ENCODE data around the gene ABCA3. TPM values are rescaled to one million over a fixed set of nuclear protein-coding genes. Genes with fewer than 3 reads are reported as not detected.
A peak's percentile ranks its signal among the peaks of the same experiment; 100 is the strongest.

ABCA3 gene
- total and polyA plus RNA-seq, 7 experiments from 2014 or later: 1.7 to 10.0 (median 7.4) TPM

GRCh38 chr16:2231016-2231931 is 109.3 kb downstream of the ABCA3 start:
- H3K36me3 ChIP-seq (ENCODE audit: control insufficient read depth in 2 of 3, insufficient read depth in 3 of 3, low read length in 3 of 3): peaks cover 0 to 90% (median 15%) of the 10 kb centered on the region in 3 experiments
- CTCF ChIA-PET: interaction anchor here (0.6 to 0.8 kb wide), 2 partner anchors 16 to 35 kb away, joined by 3 read pairs; no protein-coding TSS in a partner anchor

GRCh38 chr16:2230376-2230775 is 110.2 kb downstream of the ABCA3 start:
- Mint-ChIP-seq H3K4me1 (peaks cover 0 to 17% (median 9%) of the 10 kb centered on the region in 7 donors), H3K9me3 (no peaks in the 10 kb centered on the region), H3K4me3 (no peak overlapping the region), H3K27me3 (no peaks in the 10 kb centered on the region), H3K27ac (no peak overlapping the region), H3K36me3 (peaks cover 0 to 28% (median 5%) of the 10 kb centered on the region in 5 donors)
- ChIA-PET POLR2A (interaction anchor here (1.3 kb wide), 1 partner anchor 20 kb away, joined by 4 read pairs; no protein-coding TSS in a partner anchor), CTCF (interaction anchor here (0.6 kb wide), 1 partner anchor 34 kb away, joined by 3 read pairs; no protein-coding TSS in a partner anchor)
- no peak overlapping the region for H3K27ac ChIP-seq (ENCODE audit: low read depth, low read length)
- ATAC-seq (no peak), DNase-seq (no peak)
- intact Hi-C loops (cut with micrococcal nuclease): no loop called here
- H3K27me3 ChIP-seq (ENCODE audit: control insufficient read depth in 2 of 2, insufficient read depth in 2 of 2, low read length in 2 of 2): no peaks in the 10 kb centered on the region
- no peak overlapping the region for H3K4me3 ChIP-seq (ENCODE audit: low read length)
- H3K36me3 ChIP-seq (ENCODE audit: control insufficient read depth in 2 of 3, insufficient read depth in 3 of 3, low read length in 3 of 3): peaks cover 0 to 87% (median 15%) of the 10 kb centered on the region in 3 experiments
- H3K4me1 ChIP-seq (ENCODE audit: control insufficient read depth in 2 of 2, insufficient read depth in 2 of 2, low read length in 2 of 2): no peaks in the 10 kb centered on the region
- no peaks in the 10 kb centered on the region for H3K9me3 ChIP-seq (ENCODE audit: control insufficient read depth in 2 of 3, low read length in 3 of 3)

More at GRCh38 chr16:2231016-2231931, 109.3 kb downstream of the ABCA3 start:
- H3K4me1 Mint-ChIP-seq: peaks cover 0 to 14% (median 4%) of the 10 kb centered on the region in 7 donors
- DNase-seq (no peak), ATAC-seq (no peak)
- no peak overlapping the region for H3K4me3 Mint-ChIP-seq
- H3K27ac ChIP-seq (ENCODE audit: low read depth, low read length): no peak overlapping the region
- H3K36me3 Mint-ChIP-seq: peaks cover 0 to 33% (median 7%) of the 10 kb centered on the region in 5 donors
- H3K4me1 ChIP-seq (ENCODE audit: control insufficient read depth in 2 of 2, insufficient read depth in 2 of 2, low read length in 2 of 2): no peaks in the 10 kb centered on the region
- intact Hi-C loops (cut with micrococcal nuclease): no loop called here
- H3K27me3 ChIP-seq (ENCODE audit: control insufficient read depth in 2 of 2, insufficient read depth in 2 of 2, low read length in 2 of 2): no peaks in the 10 kb centered on the region
- no peaks in the 10 kb centered on the region for H3K9me3 Mint-ChIP-seq
- no peak overlapping the region for H3K4me3 ChIP-seq (ENCODE audit: low read length)
- H3K27ac Mint-ChIP-seq: no peak overlapping the region
- H3K9me3 ChIP-seq (ENCODE audit: control insufficient read depth in 2 of 3, low read length in 3 of 3): no peaks in the 10 kb centered on the region
- POLR2A ChIA-PET: interaction anchor here (1.3 kb wide), 1 partner anchor 19 kb away, joined by 4 read pairs; no protein-coding TSS in a partner anchor
- no peaks in the 10 kb centered on the region for H3K27me3 Mint-ChIP-seq

- Mint-ChIP-seq H3K4me1 (peaks cover 0 to 17% (median 12%) of the 10 kb centered on the region in 7 donors), H3K27ac (peak overlapping the region in 1 of 9 donors; percentile 41), H3K4me3 (no peak overlapping the region), H3K9me3 (no peaks in the 10 kb centered on the region), H3K36me3 (peaks cover 0 to 26% (median 3%) of the 10 kb centered on the region in 5 donors), H3K27me3 (no peaks in the 10 kb centered on the region)
- Histone ChIP-seq H3K4me3 (ENCODE audit: low read length) (no peak overlapping the region), H3K4me1 (ENCODE audit: control insufficient read depth in 2 of 2, insufficient read depth in 2 of 2, low read length in 2 of 2) (peaks cover under 1 to 2% of the 10 kb centered on the region in 2 donors), H3K27ac (ENCODE audit: low read depth, low read length) (no peak overlapping the region), H3K9me3 (ENCODE audit: control insufficient read depth in 2 of 3, low read length in 3 of 3) (no peaks in the 10 kb centered on the region), H3K27me3 (ENCODE audit: control insufficient read depth in 2 of 2, insufficient read depth in 2 of 2, low read length in 2 of 2) (no peaks in the 10 kb centered on the region), H3K36me3 (ENCODE audit: control insufficient read depth in 2 of 3, insufficient read depth in 3 of 3, low read length in 3 of 3) (peaks cover 0 to 81% (median 15%) of the 10 kb centered on the region in 3 experiments)
- ChIA-PET POLR2A (no interaction called here), CTCF (no interaction called here)
- DNase-seq (no peak), ATAC-seq (no peak)
- intact Hi-C loops (cut with micrococcal nuclease): loop anchor here (10.0 kb wide), 2 partner anchors 235 to 285 kb away; partner anchors contain the start of gene ATP6V0C (in 1 of the 2)
Measured at GRCh38 chr16:2229632-2230250, 110.8 kb downstream of the ABCA3 start.

GRCh38 chr16:2229091-2229490 is 111.4 kb downstream of the ABCA3 start:
- Histone ChIP-seq H3K9me3 (ENCODE audit: control insufficient read depth in 2 of 3, low read length in 3 of 3) (no peaks in the 10 kb centered on the region), H3K4me3 (ENCODE audit: low read length) (no peak overlapping the region), H3K27ac (ENCODE audit: low read depth, low read length) (no peak overlapping the region), H3K36me3 (ENCODE audit: control insufficient read depth in 2 of 3, insufficient read depth in 3 of 3, low read length in 3 of 3) (peaks cover 0 to 75% (median 15%) of the 10 kb centered on the region in 3 experiments), H3K4me1 (ENCODE audit: control insufficient read depth in 2 of 2, insufficient read depth in 2 of 2, low read length in 2 of 2) (peaks cover 7 to 8% of the 10 kb centered on the region in 2 donors), H3K27me3 (ENCODE audit: control insufficient read depth in 2 of 2, insufficient read depth in 2 of 2, low read length in 2 of 2) (no peaks in the 10 kb centered on the region)
- H3K27ac Mint-ChIP-seq: no peak overlapping the region
- ChIA-PET POLR2A (no interaction called here), CTCF (no interaction called here)
- intact Hi-C loops (cut with micrococcal nuclease): loop anchor here (10.0 kb wide), 2 partner anchors 234 to 286 kb away; partner anchors contain the start of gene ATP6V0C (in 1 of the 2)
- H3K4me3 Mint-ChIP-seq: no peak overlapping the region
- peaks cover 0 to 23% (median 3%) of the 10 kb centered on the region in 5 donors for H3K36me3 Mint-ChIP-seq
- ATAC-seq (no peak), DNase-seq (no peak)
- no peaks in the 10 kb centered on the region for H3K27me3 Mint-ChIP-seq
- H3K9me3 Mint-ChIP-seq: no peaks in the 10 kb centered on the region
- peaks cover 0 to 24% (median 19%) of the 10 kb centered on the region in 7 donors for H3K4me1 Mint-ChIP-seq

GRCh38 chr16:2228161-2228824 is 112.2 kb downstream of the ABCA3 start:
- Mint-ChIP-seq H3K9me3 (no peaks in the 10 kb centered on the region), H3K36me3 (peaks cover 0 to 18% (median 0%) of the 10 kb centered on the region in 5 donors), H3K27ac (no peak overlapping the region), H3K27me3 (peaks cover 0 to 1% (median 0%) of the 10 kb centered on the region in 5 donors), H3K4me3 (no peak overlapping the region), H3K4me1 (peaks cover 0 to 24% (median 19%) of the 10 kb centered on the region in 7 donors)
- ChIA-PET POLR2A (no interaction called here), CTCF (no interaction called here)
- H3K4me1 ChIP-seq (ENCODE audit: control insufficient read depth in 2 of 2, insufficient read depth in 2 of 2, low read length in 2 of 2): peaks cover 7 to 9% of the 10 kb centered on the region in 2 donors
- no peak overlapping the region for H3K4me3 ChIP-seq (ENCODE audit: low read length)
- intact Hi-C loops (cut with micrococcal nuclease): loop anchor here (10.0 kb wide), 2 partner anchors 233 to 287 kb away; partner anchors contain the start of gene ATP6V0C (in 1 of the 2)
- no peaks in the 10 kb centered on the region for H3K9me3 ChIP-seq (ENCODE audit: control insufficient read depth in 2 of 3, low read length in 3 of 3)
- no peaks in the 10 kb centered on the region for H3K27me3 ChIP-seq (ENCODE audit: control insufficient read depth in 2 of 2, insufficient read depth in 2 of 2, low read length in 2 of 2)
- ATAC-seq: no peak
- peaks cover 0 to 73% (median 15%) of the 10 kb centered on the region in 3 experiments for H3K36me3 ChIP-seq (ENCODE audit: control insufficient read depth in 2 of 3, insufficient read depth in 3 of 3, low read length in 3 of 3)
- H3K27ac ChIP-seq (ENCODE audit: low read depth, low read length): no peak overlapping the region
- DNase-seq: no peak

- CTCF ChIA-PET: no interaction called here
- POLR2A ChIA-PET: interaction anchor here (0.6 to 1.6 kb wide), 4 partner anchors 11 to 495 kb away, joined by 3 to 5 read pairs (median 4); partner anchors contain the start of genes ECI1 and PGP
Measured at GRCh38 chr16:2226918-2227317, 113.6 kb downstream of the ABCA3 start.

More at GRCh38 chr16:2226918-2227317, 113.6 kb downstream of the ABCA3 start:
- peaks cover 0 to 13% (median 0%) of the 10 kb centered on the region in 5 donors for H3K36me3 Mint-ChIP-seq
- H3K27me3 ChIP-seq (ENCODE audit: control insufficient read depth in 2 of 2, insufficient read depth in 2 of 2, low read length in 2 of 2): no peaks in the 10 kb centered on the region
- no peak overlapping the region for H3K4me3 ChIP-seq (ENCODE audit: low read length)
- peaks cover 0 to 3% (median 0%) of the 10 kb centered on the region in 5 donors for H3K27me3 Mint-ChIP-seq
- intact Hi-C loops (cut with micrococcal nuclease): loop anchor here (10.0 kb wide), 2 partner anchors 232 to 288 kb away; partner anchors contain the start of gene ATP6V0C (in 1 of the 2)
- ATAC-seq (no peak), DNase-seq (no peak)
- H3K9me3 Mint-ChIP-seq: no peaks in the 10 kb centered on the region
- no peak overlapping the region for H3K27ac ChIP-seq (ENCODE audit: low read depth, low read length)
- H3K9me3 ChIP-seq (ENCODE audit: control insufficient read depth in 2 of 3, low read length in 3 of 3): no peaks in the 10 kb centered on the region
- no peak overlapping the region for H3K27ac Mint-ChIP-seq
- H3K4me1 ChIP-seq (ENCODE audit: control insufficient read depth in 2 of 2, insufficient read depth in 2 of 2, low read length in 2 of 2): peaks cover 7 to 9% of the 10 kb centered on the region in 2 donors
- H3K36me3 ChIP-seq (ENCODE audit: control insufficient read depth in 2 of 3, insufficient read depth in 3 of 3, low read length in 3 of 3): peaks cover 0 to 59% (median 15%) of the 10 kb centered on the region in 3 experiments
- peak overlapping the region in 2 of 10 donors; percentile 21 to 25 for H3K4me3 Mint-ChIP-seq
- H3K4me1 Mint-ChIP-seq: peaks cover 0 to 25% (median 19%) of the 10 kb centered on the region in 7 donors

Data from naive thymus-derived CD4-positive, alpha-beta T cell (primary cell).